Osteoblast (primary cell): ENCODE results near the gene DSTYK. TPM values are rescaled to one million over a fixed set of nuclear protein-coding genes. Genes with fewer than 3 reads are reported as not detected.

Source experiments
- DNase-seq: peaks from one replicate; pipeline ENCODE4 v3.0.0; 2011; ENCODE audit warnings: low spot score, mixed read lengths; ENCODE audit not compliant: insufficient read length; ENCODE audit errors: missing footprints
- H2AFZ ChIP-seq: 2 replicates; pipeline ENCODE4 v1.6.0; 2011; ENCODE audit warnings: mild to moderate bottlenecking, low read length
- H3K27ac ChIP-seq: 2 replicates; pipeline ENCODE4 v1.5.1; 2011; ENCODE audit warnings: mild to moderate bottlenecking, low read depth, low read length, moderate library complexity
- H3K27me3 ChIP-seq: 2 replicates; pipeline ENCODE4 v1.6.0; 2012; ENCODE audit warnings: mild to moderate bottlenecking, control low read depth, inconsistent platforms, low read length, moderate library complexity; ENCODE audit not compliant: insufficient read depth
- H3K36me3 ChIP-seq: 2 replicates; pipeline ENCODE4 v1.5.1; 2011; ENCODE audit warnings: mild to moderate bottlenecking, low read length, control low read depth, moderate library complexity; ENCODE audit not compliant: insufficient read depth
- H3K4me1 ChIP-seq: 2 replicates; pipeline ENCODE4 v1.5.1; 2011; ENCODE audit warnings: mild to moderate bottlenecking, low read length, control low read depth, moderate library complexity; ENCODE audit not compliant: insufficient read depth
- H3K4me2 ChIP-seq: 2 replicates; pipeline ENCODE4 v1.6.0; 2011; ENCODE audit warnings: mild to moderate bottlenecking, low read length; ENCODE audit not compliant: insufficient read depth
- H3K4me3 ChIP-seq: fragments of 200-600 bp; sonication (generic); 3 replicates; pipeline ENCODE4 v1.5.1; 2012; ENCODE audit warnings: mild to moderate bottlenecking, low read length, inconsistent platforms; ENCODE audit not compliant: insufficient read depth
- H3K79me2 ChIP-seq: 2 replicates; pipeline ENCODE4 v1.6.0; 2012; ENCODE audit warnings: mild to moderate bottlenecking, low read length, control low read depth, inconsistent platforms; ENCODE audit not compliant: insufficient read depth
- H3K9me3 ChIP-seq: 2 replicates; pipeline ENCODE4 v1.5.1; 2011; ENCODE audit warnings: low read depth, low read length, control low read depth
- H4K20me1 ChIP-seq: 2 replicates; pipeline ENCODE4 v1.6.0; 2012; ENCODE audit warnings: mild to moderate bottlenecking, low read length, control low read depth; ENCODE audit not compliant: insufficient read depth
- CTCF ChIP-seq: IDR thresholded peaks from 2 replicates; pipeline ENCODE4 v1.5.1; 2011; ENCODE audit warnings: mild to moderate bottlenecking, low read depth, low read length, moderate library complexity; ENCODE audit errors: extremely low read depth
- total RNA-seq: library from RNA; depleted of rRNA; stranded (reverse); fragments of >200 nt; gene quantifications from 2 replicates; pipeline ENCODE4 v1.2.3, GENCODE V29; 2012

The DSTYK gene
- total RNA-seq, 1 donor = 18.1 TPM

- Histone ChIP-seq H3K9me3 (no peaks in the 10 kb centered on the region), H3K4me2 (peak overlapping the region; percentile 86), H3K36me3 (no peaks in the 10 kb centered on the region), H2AFZ (peak overlapping the region; percentile 72), H3K4me3 (peak overlapping the region; percentile 54), H4K20me1 (no peaks in the 10 kb centered on the region), H3K27ac (peak overlapping the region; percentile 5), H3K4me1 (peaks cover 34% of the 10 kb centered on the region), H3K79me2 (no peaks in the 10 kb centered on the region), H3K27me3 (no peaks in the 10 kb centered on the region)
- peak; percentile 91 for DNase-seq
- TF ChIP-seq CTCF = peak; percentile 86
These were observed 70.0 kb downstream of the DSTYK start for GRCh38 chr1:205141236-205142101.

- peaks cover 24% of the 10 kb centered on the region for H3K4me1 ChIP-seq
- H3K9me3 ChIP-seq = no peaks in the 10 kb centered on the region
- no peaks in the 10 kb centered on the region for H4K20me1 ChIP-seq
- H3K27ac ChIP-seq = no peak overlapping the region
- H3K4me3 ChIP-seq = no peak overlapping the region
- TF ChIP-seq CTCF = no peak
- H3K79me2 ChIP-seq = no peaks in the 10 kb centered on the region
- H3K4me2 ChIP-seq = no peak overlapping the region
- no peaks in the 10 kb centered on the region for H3K27me3 ChIP-seq
- no peaks in the 10 kb centered on the region for H3K36me3 ChIP-seq
- DNase-seq = no peak
- no peak overlapping the region for H2AFZ ChIP-seq
These were observed 71.4 kb downstream of the DSTYK start for GRCh38 chr1:205140113-205140512.

- Histone ChIP-seq H3K27ac (no peak overlapping the region), H3K27me3 (no peaks in the 10 kb centered on the region), H3K4me3 (no peak overlapping the region), H3K36me3 (no peaks in the 10 kb centered on the region), H3K4me1 (peaks cover 9% of the 10 kb centered on the region), H3K79me2 (no peaks in the 10 kb centered on the region), H3K4me2 (no peak overlapping the region), H2AFZ (no peak overlapping the region), H3K9me3 (no peaks in the 10 kb centered on the region), H4K20me1 (no peaks in the 10 kb centered on the region)
- TF ChIP-seq CTCF = no peak
- DNase-seq = no peak
These were observed 73.6 kb downstream of the DSTYK start for GRCh38 chr1:205137901-205138300.

GRCh38 chr1:205133287-205133686 lies 78.2 kb downstream of the DSTYK start:
- Histone ChIP-seq H3K4me2 (no peak overlapping the region), H3K36me3 (no peaks in the 10 kb centered on the region), H3K4me1 (no peaks in the 10 kb centered on the region), H3K9me3 (no peaks in the 10 kb centered on the region), H3K27me3 (no peaks in the 10 kb centered on the region), H3K27ac (no peak overlapping the region), H2AFZ (no peak overlapping the region), H4K20me1 (no peaks in the 10 kb centered on the region), H3K79me2 (no peaks in the 10 kb centered on the region), H3K4me3 (no peak overlapping the region)
- no peak for DNase-seq
- TF ChIP-seq CTCF = no peak
